Epithelial cell of esophagus (primary cell): Measurements from ENCODE around the gene WWC1.
A peak's percentile ranks its signal among the peaks of the same experiment; 100 is the strongest.

ENCODE experiments used
- DNase-seq: peaks from one replicate; pipeline ENCODE4 v3.0.0; 2010; ENCODE audit warnings: low read depth
- H3K4me3 ChIP-seq: 2 replicates; pipeline ENCODE4 v1.5.1; 2011; ENCODE audit warnings: mild to moderate bottlenecking, low read length, control low read depth
- TF ChIP-seq, protein P1 (sequence below): IDR thresholded peaks from 2 replicates; pipeline ENCODE4 v1.5.1; 2011; ENCODE audit warnings: low read depth, mild to moderate bottlenecking, low read length, control low read depth, inconsistent platforms; ENCODE audit not compliant: insufficient read depth; ENCODE audit errors: missing control alignments

Gene WWC1

DNA sequence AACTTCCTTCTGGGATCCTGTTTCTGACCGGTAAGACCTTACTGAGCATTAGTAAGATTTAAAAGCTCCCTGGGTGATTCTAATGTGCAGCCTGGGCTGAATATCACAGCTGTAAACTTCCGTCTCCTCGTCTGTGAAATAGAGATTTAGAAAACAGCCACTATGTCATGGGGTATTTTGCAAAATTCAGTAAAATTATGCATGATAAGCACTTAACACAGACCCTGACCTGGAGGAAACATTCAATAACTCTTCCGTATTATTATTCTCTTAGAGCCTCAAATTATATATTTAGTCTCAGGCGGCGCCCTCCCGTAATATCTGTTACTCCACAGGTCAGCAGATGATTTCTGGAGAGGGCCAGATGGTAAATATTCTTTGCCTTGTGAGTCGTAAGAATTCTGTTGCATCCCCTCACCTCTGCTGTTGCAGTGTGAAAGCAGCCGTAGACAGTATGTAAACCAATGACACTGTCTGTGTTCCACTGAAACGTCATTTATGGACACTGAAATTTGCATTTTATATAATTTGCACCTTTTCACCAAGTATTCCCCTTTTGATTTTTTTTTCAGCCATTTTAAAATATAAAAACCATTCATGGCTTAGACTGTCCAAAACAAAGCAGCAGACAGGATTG lies 155.7 kb downstream of the WWC1 start:
- DNase-seq, result no peak
- no peak overlapping the region for H3K4me3 ChIP-seq
- TF ChIP-seq, protein P1, sequence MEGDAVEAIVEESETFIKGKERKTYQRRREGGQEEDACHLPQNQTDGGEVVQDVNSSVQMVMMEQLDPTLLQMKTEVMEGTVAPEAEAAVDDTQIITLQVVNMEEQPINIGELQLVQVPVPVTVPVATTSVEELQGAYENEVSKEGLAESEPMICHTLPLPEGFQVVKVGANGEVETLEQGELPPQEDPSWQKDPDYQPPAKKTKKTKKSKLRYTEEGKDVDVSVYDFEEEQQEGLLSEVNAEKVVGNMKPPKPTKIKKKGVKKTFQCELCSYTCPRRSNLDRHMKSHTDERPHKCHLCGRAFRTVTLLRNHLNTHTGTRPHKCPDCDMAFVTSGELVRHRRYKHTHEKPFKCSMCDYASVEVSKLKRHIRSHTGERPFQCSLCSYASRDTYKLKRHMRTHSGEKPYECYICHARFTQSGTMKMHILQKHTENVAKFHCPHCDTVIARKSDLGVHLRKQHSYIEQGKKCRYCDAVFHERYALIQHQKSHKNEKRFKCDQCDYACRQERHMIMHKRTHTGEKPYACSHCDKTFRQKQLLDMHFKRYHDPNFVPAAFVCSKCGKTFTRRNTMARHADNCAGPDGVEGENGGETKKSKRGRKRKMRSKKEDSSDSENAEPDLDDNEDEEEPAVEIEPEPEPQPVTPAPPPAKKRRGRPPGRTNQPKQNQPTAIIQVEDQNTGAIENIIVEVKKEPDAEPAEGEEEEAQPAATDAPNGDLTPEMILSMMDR, result no peak

DNA sequence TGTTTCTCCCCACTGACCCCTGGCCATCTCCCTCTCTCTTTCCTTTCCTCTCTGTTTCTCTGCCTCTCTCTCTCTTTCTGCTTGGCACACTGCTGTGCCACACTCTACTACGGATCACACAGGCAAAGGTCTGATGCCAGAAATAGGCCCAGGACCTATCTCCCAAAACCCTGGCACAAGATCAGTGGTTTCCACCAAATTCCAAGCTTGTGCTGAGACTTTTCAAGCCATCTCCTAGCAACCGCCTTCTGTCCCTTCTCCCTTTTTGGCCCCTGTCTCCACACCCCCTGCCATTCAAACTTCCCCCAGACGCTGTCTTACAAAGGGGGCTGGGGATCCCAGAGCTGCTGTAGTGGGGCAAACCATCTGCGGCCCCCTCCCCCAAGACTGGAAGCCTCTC lies 156.4 kb downstream of the WWC1 start:
- no peak for DNase-seq
- TF ChIP-seq, protein P1, result no peak
- H3K4me3 ChIP-seq, result no peak overlapping the region

DNA sequence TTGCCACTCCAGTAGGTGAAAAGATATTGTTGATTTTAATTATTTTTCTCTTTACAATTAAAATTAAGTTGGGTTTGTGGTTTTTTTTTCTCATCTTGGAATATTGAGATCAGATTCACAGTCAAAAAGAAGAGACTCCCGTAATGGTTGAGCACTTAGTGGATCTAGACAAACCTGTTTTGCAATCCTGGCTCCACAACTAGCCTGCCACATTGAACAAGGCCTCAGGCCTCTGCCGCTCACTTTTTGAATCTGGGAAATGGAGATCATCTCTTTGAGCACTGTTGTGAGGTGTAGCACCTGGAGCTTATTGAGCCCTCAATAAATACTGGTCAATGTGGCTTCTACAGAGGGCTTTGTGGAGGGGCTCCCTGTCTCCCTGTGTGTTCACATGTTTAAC lies 157.7 kb downstream of the WWC1 start:
- H3K4me3 ChIP-seq, result no peak overlapping the region
- TF ChIP-seq, protein P1, result no peak
- peak; percentile 82 for DNase-seq

DNA sequence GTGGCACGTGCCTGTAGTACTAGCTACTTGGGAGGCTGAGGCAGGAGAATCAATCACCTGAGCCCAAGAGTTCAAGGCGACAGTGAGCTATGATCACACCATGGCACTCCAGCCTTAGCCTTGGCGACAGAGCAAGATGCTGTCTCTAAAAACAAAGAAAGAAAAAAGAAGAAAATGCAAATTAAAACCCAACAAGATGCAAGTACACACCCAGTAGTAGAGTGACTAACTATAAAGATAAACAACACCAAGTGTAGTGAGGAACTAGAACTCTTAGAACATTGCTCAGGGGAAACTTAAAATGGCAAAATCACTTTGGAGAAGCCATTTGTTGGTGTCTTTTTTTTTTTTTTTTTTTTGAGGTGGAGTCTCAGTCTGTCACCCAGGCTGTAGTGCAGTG lies 160.1 kb downstream of the WWC1 start:
- TF ChIP-seq, protein P1, result no peak
- H3K4me3 ChIP-seq, result no peak overlapping the region
- DNase-seq, result no peak

DNA sequence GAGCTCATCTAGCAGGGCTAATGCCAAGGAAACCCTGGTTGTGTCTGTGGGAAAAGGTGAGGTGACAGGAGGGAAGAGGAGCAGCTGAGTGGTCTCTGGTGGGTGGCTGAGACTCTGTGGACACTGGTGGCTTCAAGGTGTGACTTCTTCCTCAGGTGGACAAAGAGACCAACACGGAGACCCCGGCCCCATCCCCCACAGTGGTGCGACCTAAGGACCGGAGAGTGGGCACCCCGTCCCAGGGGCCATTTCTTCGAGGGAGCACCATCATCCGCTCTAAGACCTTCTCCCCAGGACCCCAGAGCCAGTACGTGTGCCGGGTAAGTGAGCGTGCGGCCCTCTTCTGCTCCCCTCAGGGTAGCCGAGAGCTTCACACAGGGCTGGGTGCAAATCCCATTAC lies 163.8 kb downstream of the WWC1 start:
- TF ChIP-seq, protein P1, result no peak
- DNase-seq, result no peak

DNA sequence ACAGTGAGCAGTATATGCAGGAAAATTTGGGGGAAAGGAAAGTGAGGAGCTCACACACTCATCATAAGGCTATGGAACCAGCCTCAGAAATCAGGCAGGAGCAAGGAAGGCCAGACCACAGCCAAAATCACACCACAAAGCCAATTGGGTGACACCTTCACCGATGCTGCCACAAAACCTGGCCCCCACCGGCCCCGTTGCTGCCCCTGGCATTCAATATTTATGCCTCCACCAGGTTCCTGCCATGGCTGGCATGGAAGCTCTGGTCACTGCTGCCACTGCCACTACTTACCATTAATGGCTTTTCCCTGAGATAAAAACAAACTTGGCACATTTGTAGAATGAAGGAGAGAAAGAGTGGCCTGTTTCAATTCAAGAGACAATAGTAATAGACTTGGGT lies 166.1 kb downstream of the WWC1 start:
- TF ChIP-seq, protein P1, result no peak
- no peak for DNase-seq
- no peak overlapping the region for H3K4me3 ChIP-seq

More for the DNA sequence above, 163.8 kb downstream of the WWC1 start:
- H3K4me3 ChIP-seq, result no peak overlapping the region

DNA sequence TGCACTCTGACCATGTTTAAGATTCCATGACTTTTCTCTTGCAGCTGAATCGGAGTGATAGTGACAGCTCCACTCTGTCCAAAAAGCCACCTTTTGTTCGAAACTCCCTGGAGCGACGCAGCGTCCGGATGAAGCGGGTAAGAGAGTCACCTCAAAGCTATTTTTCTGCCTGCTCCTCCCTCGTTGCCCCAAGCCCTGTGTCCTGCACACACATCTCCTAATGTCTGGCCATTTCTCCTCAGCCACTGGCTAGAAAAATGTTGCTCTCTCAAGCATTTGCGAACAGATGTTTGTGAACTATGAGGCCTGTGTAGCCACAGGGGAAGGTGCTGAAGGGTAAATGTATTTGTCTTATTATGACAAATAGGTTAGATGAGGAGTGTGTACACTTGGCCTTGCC lies 169.2 kb downstream of the WWC1 start:
- DNase-seq, result no peak
- TF ChIP-seq, protein P1, result no peak
- no peak overlapping the region for H3K4me3 ChIP-seq
